Thymus (tissue), 11 donors: ENCODE data around the gene CRTC1. TPM values are rescaled to one million over a fixed set of nuclear protein-coding genes. Genes with fewer than 3 reads are reported as not detected.

Source experiments
- DNase-seq, 9 donors: peaks; one replicate each; pipeline ENCODE4 v3.0.0-alpha.2; 2013; ENCODE audit warnings: low spot score in 9 of 9, low read depth in 6 of 9, missing footprints in 1 of 9
- H3K27ac ChIP-seq, 2 donors: one replicate each; pipeline ENCODE4 v1.5.1; 2013; ENCODE audit warnings: control low read depth in 1 of 2, low read depth in 1 of 2, low read length in 1 of 2, mild to moderate bottlenecking in 1 of 2, moderate library complexity in 1 of 2
- H3K27me3 ChIP-seq, 2 donors: one replicate each; pipeline ENCODE4 v1.5.1; 2013; ENCODE audit warnings: low read length in 1 of 2; ENCODE audit not compliant: control insufficient read depth in 2 of 2, insufficient read depth in 1 of 2
- H3K36me3 ChIP-seq, 2 donors: one replicate each; pipeline ENCODE4 v1.5.1; 2013; ENCODE audit warnings: low read length in 1 of 2, mild to moderate bottlenecking in 1 of 2, moderate library complexity in 1 of 2; ENCODE audit not compliant: control insufficient read depth in 2 of 2, insufficient read depth in 2 of 2
- H3K4me1 ChIP-seq, 2 donors: one replicate each; pipeline ENCODE4 v1.5.1; 2013; ENCODE audit warnings: low read length in 2 of 2; ENCODE audit not compliant: control insufficient read depth in 2 of 2, insufficient read depth in 2 of 2
- H3K4me3 ChIP-seq, 2 donors: one replicate each; pipeline ENCODE4 v1.5.1; 2013; ENCODE audit warnings: low read length in 2 of 2, control low read depth in 1 of 2, mild to moderate bottlenecking in 1 of 2
- H3K9me3 ChIP-seq, 2 donors: one replicate each; pipeline ENCODE4 v1.5.1; 2013; ENCODE audit warnings: low read length in 1 of 2, mild to moderate bottlenecking in 1 of 2; ENCODE audit not compliant: control insufficient read depth in 2 of 2, insufficient read depth in 1 of 2
- WGBS: extraction: QIAGEN DNeasy Blood & Tissue Kit; methylation state at CpG from one replicate; pipeline ENCODE4 v1.1.7; 2013; 5-methylcytosine and 5-hydroxymethylcytosine counted together
- polyA plus RNA-seq: library from polyadenylated mRNA; stranded (reverse); fragments of 200-250 nt; gene quantifications from one replicate; pipeline ENCODE4 v1.2.3, GENCODE V29; 2013
- total RNA-seq: library from RNA; stranded (reverse); fragments of 120-200 nt; gene quantifications from one replicate; pipeline ENCODE4 v1.2.4, GENCODE V29; 2013
- donor health status: healthy.

The CRTC1 gene
- total and polyA plus RNA-seq, 2 donors, result 1.2 to 9.7 TPM

- Histone ChIP-seq H3K36me3 (no peaks in the 10 kb centered on the region), H3K9me3 (peaks cover 0 to 5% of the 10 kb centered on the region in 2 donors), H3K27me3 (no peaks in the 10 kb centered on the region), H3K4me1 (peaks cover 0 to 22% of the 10 kb centered on the region in 2 donors), H3K27ac (no peak overlapping the region), H3K4me3 (no peak overlapping the region)
- DNase-seq, result peak in 1 of 9 donors; percentile 21
- 85% methylated on average over 35 of the region's 35 CpGs for WGBS
Measured at GRCh38 chr19:18762125-18763023, 78.9 kb downstream of the CRTC1 start.

- Histone ChIP-seq H3K27ac (no peak overlapping the region), H3K4me3 (no peak overlapping the region)
- WGBS, result 93% methylated on average over 41 of the region's 41 CpGs
Measured at GRCh38 chr19:18763674-18764590, 80.5 kb downstream of the CRTC1 start.

GRCh38 chr19:18764591-18765051 is 81.1 kb downstream of the CRTC1 start:
- Histone ChIP-seq H3K27ac (no peak overlapping the region), H3K27me3 (no peaks in the 10 kb centered on the region), H3K4me3 (no peak overlapping the region), H3K9me3 (peaks cover 0 to 5% of the 10 kb centered on the region in 2 donors), H3K4me1 (peaks cover 0 to 22% of the 10 kb centered on the region in 2 donors), H3K36me3 (no peaks in the 10 kb centered on the region)
- DNase-seq, result no peak
- 35% methylated on average over 4 of the region's 4 CpGs for WGBS

More at GRCh38 chr19:18763674-18764590, 80.5 kb downstream of the CRTC1 start:
- Histone ChIP-seq H3K9me3 (peaks cover 0 to 5% of the 10 kb centered on the region in 2 donors), H3K4me1 (peaks cover 0 to 22% of the 10 kb centered on the region in 2 donors), H3K36me3 (no peaks in the 10 kb centered on the region), H3K27me3 (no peaks in the 10 kb centered on the region)
- no peak for DNase-seq

- Histone ChIP-seq H3K9me3 (peaks cover 0 to 5% of the 10 kb centered on the region in 2 donors), H3K4me1 (peaks cover 0 to 22% of the 10 kb centered on the region in 2 donors), H3K27me3 (no peaks in the 10 kb centered on the region), H3K27ac (no peak overlapping the region), H3K4me3 (no peak overlapping the region), H3K36me3 (no peaks in the 10 kb centered on the region)
- peak in 1 of 9 donors; percentile 34 for DNase-seq
- 71% methylated on average over 8 of the region's 8 CpGs for WGBS
Measured at GRCh38 chr19:18765224-18765623, 81.7 kb downstream of the CRTC1 start.

- no peaks in the 10 kb centered on the region for H3K36me3 ChIP-seq
- H3K9me3 ChIP-seq, result peaks cover 0 to 5% of the 10 kb centered on the region in 2 donors
- DNase-seq, result no peak
- WGBS, result 97% methylated on average over 30 of the region's 30 CpGs
- no peaks in the 10 kb centered on the region for H3K27me3 ChIP-seq
- H3K27ac ChIP-seq, result no peak overlapping the region
- H3K4me1 ChIP-seq, result peaks cover 0 to 17% of the 10 kb centered on the region in 2 donors
- no peak overlapping the region for H3K4me3 ChIP-seq
Measured at GRCh38 chr19:18768046-18768771, 84.7 kb downstream of the CRTC1 start.

GRCh38 chr19:18768997-18769891 is 85.8 kb downstream of the CRTC1 start:
- H3K4me1 ChIP-seq, result peaks cover 0 to 13% of the 10 kb centered on the region in 2 donors
- WGBS, result 97% methylated on average over 24 of the region's 24 CpGs
- no peak overlapping the region for H3K4me3 ChIP-seq
- no peak overlapping the region for H3K27ac ChIP-seq
- DNase-seq, result no peak
- no peaks in the 10 kb centered on the region for H3K36me3 ChIP-seq
- no peaks in the 10 kb centered on the region for H3K27me3 ChIP-seq
- peaks cover 0 to 5% of the 10 kb centered on the region in 2 donors for H3K9me3 ChIP-seq

- Histone ChIP-seq H3K9me3 (peaks cover 0 to 5% of the 10 kb centered on the region in 2 donors), H3K4me1 (peaks cover 0 to 5% of the 10 kb centered on the region in 2 donors), H3K4me3 (no peak overlapping the region), H3K27ac (no peak overlapping the region), H3K36me3 (no peaks in the 10 kb centered on the region), H3K27me3 (no peaks in the 10 kb centered on the region)
- no peak for DNase-seq
- 98% methylated on average over 15 of the region's 15 CpGs for WGBS
Measured at GRCh38 chr19:18769989-18770528, 86.6 kb downstream of the CRTC1 start.
